Measurements from ENCODE around the gene SAMD14.

SAMD14 gene

DNA sequence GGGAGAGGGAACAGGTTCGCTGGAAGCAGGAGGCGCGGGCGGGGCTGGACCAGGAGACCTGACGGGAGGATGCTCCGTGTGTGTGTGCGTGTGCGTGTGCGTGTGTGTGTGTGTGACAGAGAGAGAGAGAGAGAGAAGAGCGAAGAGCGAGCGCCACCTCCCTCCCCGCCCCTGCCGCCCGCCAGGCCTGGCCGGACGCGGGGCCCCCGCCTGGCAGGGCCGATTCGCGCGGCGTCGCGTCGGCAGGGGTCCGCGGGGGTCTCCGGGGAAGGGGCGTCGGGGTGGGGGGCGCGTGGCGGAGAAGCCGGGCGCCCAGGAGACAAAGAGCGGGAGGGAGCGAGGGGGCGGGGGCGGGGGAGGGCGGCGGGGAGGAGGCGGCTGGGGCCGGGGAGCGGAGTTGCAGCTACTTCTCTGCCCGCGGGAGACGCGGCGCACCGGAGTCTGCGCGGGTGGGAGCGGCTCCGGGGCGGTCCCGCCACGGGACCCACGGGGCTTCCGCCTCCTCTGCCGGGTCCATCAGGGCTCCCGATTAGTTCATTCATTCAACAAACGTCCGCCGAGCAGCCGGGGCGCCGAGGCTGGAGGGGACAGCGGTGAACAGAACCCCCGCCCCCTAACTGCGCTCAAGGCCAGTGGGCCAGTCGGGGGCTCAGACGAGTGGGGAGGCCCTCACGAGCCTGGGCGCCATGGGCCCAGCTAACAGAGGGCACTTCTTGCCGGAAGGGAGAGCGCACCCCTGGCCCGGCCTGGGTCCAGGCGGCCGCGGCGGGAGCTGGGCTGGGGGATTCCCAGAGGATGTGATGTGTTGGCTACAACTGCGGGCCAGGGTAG, at the start of gene SAMD14:
SAMD14 (minus strand) TSS at position 433 of the 831 bp plus-strand sequence. CDS start 5,201 bp downstream, outside the sequence.
- TF ChIP-seq, protein P1, sequence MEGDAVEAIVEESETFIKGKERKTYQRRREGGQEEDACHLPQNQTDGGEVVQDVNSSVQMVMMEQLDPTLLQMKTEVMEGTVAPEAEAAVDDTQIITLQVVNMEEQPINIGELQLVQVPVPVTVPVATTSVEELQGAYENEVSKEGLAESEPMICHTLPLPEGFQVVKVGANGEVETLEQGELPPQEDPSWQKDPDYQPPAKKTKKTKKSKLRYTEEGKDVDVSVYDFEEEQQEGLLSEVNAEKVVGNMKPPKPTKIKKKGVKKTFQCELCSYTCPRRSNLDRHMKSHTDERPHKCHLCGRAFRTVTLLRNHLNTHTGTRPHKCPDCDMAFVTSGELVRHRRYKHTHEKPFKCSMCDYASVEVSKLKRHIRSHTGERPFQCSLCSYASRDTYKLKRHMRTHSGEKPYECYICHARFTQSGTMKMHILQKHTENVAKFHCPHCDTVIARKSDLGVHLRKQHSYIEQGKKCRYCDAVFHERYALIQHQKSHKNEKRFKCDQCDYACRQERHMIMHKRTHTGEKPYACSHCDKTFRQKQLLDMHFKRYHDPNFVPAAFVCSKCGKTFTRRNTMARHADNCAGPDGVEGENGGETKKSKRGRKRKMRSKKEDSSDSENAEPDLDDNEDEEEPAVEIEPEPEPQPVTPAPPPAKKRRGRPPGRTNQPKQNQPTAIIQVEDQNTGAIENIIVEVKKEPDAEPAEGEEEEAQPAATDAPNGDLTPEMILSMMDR (conservative IDR thresholded peaks at IDR 0.05) = no peak
- no peak for TF ChIP-seq ZFX (IDR thresholded peaks at IDR 0.05)
- H3K27ac ChIP-seq = no peak within 1 kb of the TSS

DNA sequence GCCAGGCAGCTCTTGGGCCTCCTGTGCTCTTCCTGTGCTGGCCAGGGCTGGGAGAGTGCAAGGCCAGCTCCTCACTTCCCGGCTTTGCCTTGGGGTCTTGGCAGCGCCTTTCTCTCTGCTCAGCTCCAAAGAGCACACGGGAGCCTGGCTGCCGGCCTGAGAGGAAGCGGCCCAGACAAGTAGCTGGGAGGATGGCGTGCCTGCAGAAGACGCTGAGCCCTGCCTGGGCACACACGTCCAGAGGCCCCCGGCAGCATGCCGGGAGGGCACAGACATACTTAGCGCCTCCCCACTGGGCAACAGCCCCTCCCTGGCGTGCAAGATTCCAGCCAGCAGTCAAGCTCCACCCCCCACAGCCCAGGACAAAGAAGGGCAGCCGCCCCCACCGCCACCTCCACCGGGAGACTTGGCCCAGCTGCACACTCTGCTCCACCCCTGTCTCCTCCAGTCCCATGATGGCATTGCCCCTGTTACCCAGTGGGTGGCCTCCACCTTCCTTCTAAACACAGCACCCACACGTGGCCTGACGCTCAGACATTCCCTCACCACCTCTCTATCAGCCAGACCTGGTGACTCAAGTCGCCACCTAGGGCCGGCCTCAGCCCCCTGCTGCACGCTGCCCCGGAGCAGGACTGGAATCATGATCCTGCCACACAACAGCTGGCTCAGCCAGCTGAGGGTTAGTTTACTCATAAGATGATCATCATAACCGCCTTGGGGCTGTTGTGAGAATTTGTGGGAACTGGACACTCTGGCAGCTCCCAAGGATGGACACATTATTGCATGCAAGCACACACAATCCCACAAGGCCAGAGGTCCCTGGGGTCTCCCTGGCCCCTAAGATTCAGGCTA, 48.2 kb upstream of the SAMD14 start:
- H3K27ac ChIP-seq = no peak overlapping the region
- TF ChIP-seq, protein P1 (conservative IDR thresholded peaks at IDR 0.05) = no peak; the same call in 1 of the 2 replicates
- TF ChIP-seq ZFX (IDR thresholded peaks at IDR 0.05) = no peak

DNA sequence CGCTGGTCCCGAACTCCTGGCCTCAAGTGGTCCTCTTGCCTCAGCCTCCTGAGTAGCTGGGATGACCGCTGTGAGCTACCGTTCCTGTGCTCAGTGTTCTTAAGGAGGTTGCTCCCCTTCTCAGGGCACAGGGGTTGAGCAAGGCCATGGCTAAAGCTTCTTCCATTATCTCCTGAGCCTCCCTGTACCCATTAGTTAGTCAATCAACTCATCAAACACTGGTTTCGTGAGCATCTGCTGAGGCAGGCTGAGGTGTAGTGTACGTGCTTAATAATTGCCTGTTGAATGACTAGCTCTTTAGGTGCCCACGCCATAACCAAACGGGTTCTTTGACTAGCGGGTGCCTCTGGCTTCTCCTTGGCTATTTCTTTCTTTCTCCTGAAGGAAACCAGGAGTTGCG, 47.5 kb upstream of the SAMD14 start:
- H3K27ac ChIP-seq = no peak overlapping the region
- TF ChIP-seq, protein P1 (conservative IDR thresholded peaks at IDR 0.05) = no peak
- no peak for TF ChIP-seq ZFX (IDR thresholded peaks at IDR 0.05)

DNA sequence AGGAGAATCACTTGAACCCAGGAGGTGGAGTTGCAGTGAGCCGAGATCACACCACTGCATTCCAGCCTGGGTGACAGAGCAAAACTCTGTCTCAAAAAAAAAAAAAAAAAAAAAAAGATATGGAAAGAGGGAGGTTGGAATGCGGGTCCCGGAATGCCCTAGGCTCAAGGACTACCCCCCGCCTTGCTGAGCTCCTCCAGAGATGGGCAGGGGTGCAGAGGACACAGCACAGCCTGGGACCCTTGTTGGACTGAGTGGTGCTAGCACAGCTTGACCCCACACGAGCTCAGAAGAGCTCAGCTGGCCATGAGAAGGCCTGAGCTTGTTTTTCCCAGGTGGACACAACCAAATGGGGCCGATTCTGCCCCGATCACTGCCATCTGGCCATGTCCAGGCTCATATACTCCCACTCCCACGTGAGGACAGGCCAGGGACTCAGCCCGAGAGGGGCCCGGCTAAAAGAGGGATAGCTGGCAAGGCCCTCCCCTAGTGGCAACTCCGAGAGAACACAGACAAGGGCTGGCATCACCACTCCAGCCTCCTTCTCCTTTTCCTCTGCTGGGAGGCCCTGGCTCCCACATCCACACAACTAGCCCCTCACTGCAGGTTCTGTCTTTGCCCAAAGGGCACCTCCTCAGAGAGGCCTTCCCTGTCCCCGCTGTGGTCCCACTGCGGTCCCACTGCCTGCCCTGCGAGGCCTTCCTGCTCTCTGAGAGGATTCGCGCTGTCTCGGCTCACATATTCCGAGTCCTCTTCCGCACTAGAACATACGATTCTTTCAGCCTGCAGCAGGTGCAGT, 46.8 kb upstream of the SAMD14 start:
- no peak overlapping the region for H3K27ac ChIP-seq
- TF ChIP-seq, protein P1 (conservative IDR thresholded peaks at IDR 0.05) = no peak
- no peak for TF ChIP-seq ZFX (IDR thresholded peaks at IDR 0.05)

DNA sequence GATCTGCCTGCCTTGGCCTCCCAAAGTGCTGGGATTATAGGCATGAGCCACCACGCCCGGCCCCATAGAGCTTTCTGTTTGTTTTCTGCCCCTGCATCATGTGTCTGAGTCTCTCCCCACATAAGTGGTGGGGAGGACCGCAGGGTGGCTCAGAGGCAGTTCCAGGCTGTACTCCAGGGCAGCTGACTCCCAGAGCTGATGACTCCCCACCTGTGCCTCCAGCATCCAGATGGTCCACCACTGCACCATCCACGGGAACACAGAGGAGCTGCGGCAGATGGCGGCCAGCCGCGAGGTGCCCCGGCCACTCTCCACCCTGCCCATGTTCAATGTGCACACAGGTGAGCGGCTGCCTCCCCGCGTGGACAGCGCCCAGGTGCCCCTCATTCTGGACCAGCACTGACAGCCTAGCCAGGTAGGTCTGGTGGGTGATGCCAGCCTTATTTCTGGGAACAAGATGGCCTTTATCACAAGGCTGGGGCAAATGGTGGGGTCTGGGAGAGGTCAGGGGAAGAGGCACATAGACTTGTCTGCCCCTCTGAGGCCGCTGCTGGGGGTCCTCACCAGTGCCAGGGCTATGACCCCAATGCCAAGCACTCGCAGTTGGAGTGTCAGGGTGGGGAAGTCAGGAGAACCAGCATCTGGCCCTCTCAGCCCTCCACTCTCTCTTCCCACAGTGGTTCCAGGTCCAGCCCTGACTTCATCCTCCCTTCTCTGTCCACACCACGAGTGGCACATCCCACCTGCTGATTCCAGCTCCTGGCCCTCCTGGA, 45.3 kb upstream of the SAMD14 start:
- TF ChIP-seq, protein P1 (conservative IDR thresholded peaks at IDR 0.05) = no peak
- TF ChIP-seq ZFX (IDR thresholded peaks at IDR 0.05) = no peak
- no peak overlapping the region for H3K27ac ChIP-seq

DNA sequence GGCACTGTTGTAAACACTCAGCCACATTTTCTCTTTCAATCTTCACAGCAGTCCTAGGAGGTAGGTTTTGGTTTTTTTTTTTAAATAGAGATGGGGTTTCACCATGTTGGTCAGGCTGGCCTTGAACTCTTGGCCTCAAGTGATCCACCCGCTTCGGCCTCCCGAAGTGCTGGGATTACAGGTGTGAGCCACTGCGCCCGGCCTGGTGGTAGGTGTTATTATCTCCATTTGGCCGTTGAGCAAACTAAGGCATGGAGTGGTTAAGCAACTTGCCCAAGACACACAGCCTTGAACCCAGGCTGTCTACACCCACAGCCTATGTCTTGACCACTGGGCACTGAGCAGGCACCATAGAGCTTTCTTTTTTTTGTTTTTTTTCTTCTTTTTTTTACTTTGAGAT, 44.5 kb upstream of the SAMD14 start:
- TF ChIP-seq, protein P1 (conservative IDR thresholded peaks at IDR 0.05) = no peak
- no peak for TF ChIP-seq ZFX (IDR thresholded peaks at IDR 0.05)
- H3K27ac ChIP-seq = no peak overlapping the region

Measured in C4-2B (cell line).